ENCODE data around the gene YWHAG.

Gene YWHAG

DNA sequence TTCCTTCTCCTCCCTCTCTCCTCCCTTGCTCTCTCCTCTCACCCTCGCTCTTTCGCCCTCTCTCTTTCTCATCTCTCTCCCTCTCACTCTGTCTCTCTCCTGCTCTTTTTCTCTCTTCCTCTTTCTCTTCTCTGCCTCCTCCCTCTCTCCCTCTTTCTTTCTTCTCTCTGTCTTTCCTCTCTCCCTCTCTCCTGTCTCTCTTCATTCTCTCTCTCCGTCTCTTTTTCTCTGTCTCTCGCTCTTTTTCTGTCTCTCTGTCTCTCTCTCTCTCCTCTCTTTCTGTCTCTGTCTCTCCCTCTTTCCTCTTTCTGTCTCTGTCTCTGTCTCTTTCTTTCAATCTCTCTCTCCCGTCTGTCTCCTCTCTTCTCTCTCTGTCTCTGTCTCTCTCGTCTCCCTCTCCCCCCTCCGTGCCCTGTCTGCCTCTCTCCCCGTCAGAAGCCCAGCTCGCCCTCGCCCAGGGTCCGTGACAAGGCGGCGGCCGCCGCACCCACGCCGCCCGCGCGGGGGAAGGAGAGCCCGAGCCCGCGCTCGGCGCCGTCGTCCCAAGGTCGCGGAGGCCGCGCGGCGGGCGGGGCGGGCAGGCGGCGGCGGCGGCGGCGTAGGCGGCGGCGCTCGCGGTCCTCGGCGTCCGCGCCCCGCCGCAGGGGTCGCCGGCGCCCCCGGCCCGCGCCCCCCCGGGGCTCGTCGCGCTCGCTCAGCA is 77.6 kb downstream of the YWHAG start:
- no peak for DNase-seq (ENCODE audit: low read depth)
- peak overlapping the region; percentile 12 for H3K4me3 ChIP-seq (ENCODE audit: low read depth, low read length)
- in situ Hi-C loops (cut with HindIII; ENCODE audit: low sequenced_read_pairs): loop anchor here (10.0 kb wide), 1 partner anchor 56 kb away; no protein-coding TSS in a partner anchor
- TF ChIP-seq, protein P1, sequence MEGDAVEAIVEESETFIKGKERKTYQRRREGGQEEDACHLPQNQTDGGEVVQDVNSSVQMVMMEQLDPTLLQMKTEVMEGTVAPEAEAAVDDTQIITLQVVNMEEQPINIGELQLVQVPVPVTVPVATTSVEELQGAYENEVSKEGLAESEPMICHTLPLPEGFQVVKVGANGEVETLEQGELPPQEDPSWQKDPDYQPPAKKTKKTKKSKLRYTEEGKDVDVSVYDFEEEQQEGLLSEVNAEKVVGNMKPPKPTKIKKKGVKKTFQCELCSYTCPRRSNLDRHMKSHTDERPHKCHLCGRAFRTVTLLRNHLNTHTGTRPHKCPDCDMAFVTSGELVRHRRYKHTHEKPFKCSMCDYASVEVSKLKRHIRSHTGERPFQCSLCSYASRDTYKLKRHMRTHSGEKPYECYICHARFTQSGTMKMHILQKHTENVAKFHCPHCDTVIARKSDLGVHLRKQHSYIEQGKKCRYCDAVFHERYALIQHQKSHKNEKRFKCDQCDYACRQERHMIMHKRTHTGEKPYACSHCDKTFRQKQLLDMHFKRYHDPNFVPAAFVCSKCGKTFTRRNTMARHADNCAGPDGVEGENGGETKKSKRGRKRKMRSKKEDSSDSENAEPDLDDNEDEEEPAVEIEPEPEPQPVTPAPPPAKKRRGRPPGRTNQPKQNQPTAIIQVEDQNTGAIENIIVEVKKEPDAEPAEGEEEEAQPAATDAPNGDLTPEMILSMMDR (IDR thresholded peaks at IDR 0.05; ENCODE audit: low read depth, low read length, missing control alignments): no peak

DNA sequence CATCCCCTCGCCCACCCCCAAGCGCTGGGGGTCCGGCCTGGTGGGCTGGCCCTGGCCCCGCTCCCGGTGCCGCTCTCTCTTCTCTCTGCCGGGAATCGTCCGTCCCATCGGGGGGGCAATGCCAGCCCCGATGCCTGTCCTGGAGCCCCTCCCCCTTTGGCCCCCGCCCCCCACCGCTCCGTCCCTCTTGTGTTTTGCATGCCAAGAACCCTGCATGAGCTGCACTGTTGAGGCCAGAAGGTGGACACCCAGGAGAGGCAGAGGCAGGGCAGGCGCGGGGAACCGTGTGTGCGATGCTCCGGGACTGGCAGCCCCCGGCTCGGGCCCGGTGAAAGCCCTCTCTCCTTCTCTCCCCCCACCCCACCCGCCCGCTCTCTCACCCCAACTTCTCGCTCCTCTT is 78.4 kb downstream of the YWHAG start:
- no peak overlapping the region for H3K4me3 ChIP-seq (ENCODE audit: low read depth, low read length)
- TF ChIP-seq, protein P1 (IDR thresholded peaks at IDR 0.05; ENCODE audit: low read depth, low read length, missing control alignments): no peak
- in situ Hi-C loops (cut with HindIII; ENCODE audit: low sequenced_read_pairs): loop anchor here (10.0 kb wide), 1 partner anchor 56 kb away; no protein-coding TSS in a partner anchor
- DNase-seq (ENCODE audit: low read depth): no peak

DNA sequence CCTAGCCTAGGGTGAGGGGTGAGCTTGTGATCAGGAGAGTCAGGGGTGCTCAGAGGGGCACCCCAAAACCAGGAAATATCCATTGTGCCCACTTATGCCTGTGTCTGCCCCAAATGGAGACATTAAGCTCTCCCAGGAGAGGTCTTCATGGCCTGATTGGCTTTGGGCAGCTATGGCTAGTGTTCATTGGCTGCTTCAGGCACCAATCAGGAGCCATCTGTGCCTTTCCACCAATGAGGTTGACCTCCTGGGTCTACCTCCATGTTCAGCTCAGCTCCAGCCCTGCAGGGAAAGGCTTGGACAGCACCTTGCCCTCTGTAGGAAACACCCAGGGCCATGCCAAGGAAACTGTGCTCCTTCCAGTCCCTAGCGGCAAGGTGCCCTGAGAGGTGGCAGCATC is 80.3 kb downstream of the YWHAG start:
- TF ChIP-seq, protein P1 (IDR thresholded peaks at IDR 0.05; ENCODE audit: low read depth, low read length, missing control alignments): no peak
- in situ Hi-C loops (cut with HindIII; ENCODE audit: low sequenced_read_pairs): no loop called here
- DNase-seq (ENCODE audit: low read depth): no peak
- no peak overlapping the region for H3K4me3 ChIP-seq (ENCODE audit: low read depth, low read length)

Data from astrocyte of the cerebellum (primary cell).